Rectal smooth muscle tissue (tissue), 1 donor: ENCODE measurements around the gene ENDOG.
"Not testable (repeated sequence)": the region's sequence is repeated elsewhere in the genome, so short reads cannot be mapped to it uniquely, and the experiment has no call there.

Experiments
- H3K27ac ChIP-seq: one replicate; pipeline ENCODE4 v1.7.0; 2013; ENCODE audit warnings: low read depth, low read length, inconsistent platforms
- H3K27me3 ChIP-seq: one replicate; pipeline ENCODE4 v1.7.0; 2013; ENCODE audit warnings: low read length; ENCODE audit not compliant: control insufficient read depth, insufficient read depth
- H3K36me3 ChIP-seq: one replicate; pipeline ENCODE4 v1.7.0; 2013; ENCODE audit warnings: low read length; ENCODE audit not compliant: control insufficient read depth, insufficient read depth
- H3K4me1 ChIP-seq: one replicate; pipeline ENCODE4 v1.7.0; 2013; ENCODE audit warnings: low read length; ENCODE audit not compliant: control insufficient read depth, insufficient read depth
- H3K4me3 ChIP-seq: one replicate; pipeline ENCODE4 v1.7.0; 2013; ENCODE audit warnings: low read length
- H3K9ac ChIP-seq: one replicate; pipeline ENCODE4 v1.7.0; 2013; ENCODE audit warnings: low read length

Gene ENDOG

DNA sequence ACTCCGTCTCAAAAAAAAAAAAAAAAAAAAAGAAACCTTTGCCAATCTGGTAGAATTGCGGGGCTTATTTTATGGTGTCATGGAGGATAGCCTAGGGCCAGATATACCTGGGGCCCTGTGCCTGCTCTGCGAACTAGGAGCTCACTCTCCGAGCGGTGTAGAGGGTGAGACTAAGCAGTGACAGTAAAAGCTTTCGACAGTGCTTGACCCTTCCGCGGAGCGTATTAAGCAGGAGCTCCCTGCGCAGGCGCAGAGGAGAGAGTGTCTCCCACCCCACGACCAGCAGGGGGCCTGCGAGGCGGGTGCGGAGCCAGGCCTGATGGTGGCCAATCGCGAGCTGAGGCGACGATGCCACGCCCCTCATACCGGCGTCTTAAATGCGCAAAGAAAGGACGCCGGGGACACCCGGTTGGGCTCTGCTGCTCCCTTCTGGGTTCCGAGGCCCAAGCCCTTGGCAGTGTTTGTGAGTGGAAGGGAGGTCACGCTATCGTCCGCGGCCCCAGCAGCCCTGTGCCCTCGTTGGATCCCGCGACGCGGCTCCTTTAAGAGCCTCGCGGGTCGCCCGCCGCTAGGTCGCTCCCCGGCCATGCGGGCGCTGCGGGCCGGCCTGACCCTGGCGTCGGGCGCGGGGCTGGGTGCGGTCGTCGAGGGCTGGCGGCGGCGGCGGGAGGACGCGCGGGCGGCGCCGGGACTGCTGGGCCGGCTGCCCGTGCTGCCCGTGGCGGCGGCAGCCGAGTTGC, at the start of gene ENDOG:
Gene ENDOG (plus strand): TSS at position 402 of the 740 bp plus-strand sequence. CDS start 185 bp downstream, at position 587.
- peak within 1 kb of the TSS; percentile 84 for H3K4me3 ChIP-seq
- H3K4me1 ChIP-seq, result peaks cover 8% of the 10 kb centered on the region
- peaks cover 9% of the 10 kb centered on the region for H3K36me3 ChIP-seq
- H3K27ac ChIP-seq, result peak within 1 kb of the TSS; percentile 86
- H3K27me3 ChIP-seq, result no peaks in the 10 kb centered on the region
- H3K9ac ChIP-seq, result peak within 1 kb of the TSS; percentile 56

- Histone ChIP-seq H3K27ac (no peak overlapping the region), H3K4me1 (peaks cover 4% of the 10 kb centered on the region), H3K36me3 (peaks cover 11% of the 10 kb centered on the region), H3K4me3 (no peak overlapping the region), H3K27me3 (no peaks in the 10 kb centered on the region), H3K9ac (no peak overlapping the region)
These were observed 49.7 kb upstream of the ENDOG start for GRCh38 chr9:128768606-128769005.

DNA sequence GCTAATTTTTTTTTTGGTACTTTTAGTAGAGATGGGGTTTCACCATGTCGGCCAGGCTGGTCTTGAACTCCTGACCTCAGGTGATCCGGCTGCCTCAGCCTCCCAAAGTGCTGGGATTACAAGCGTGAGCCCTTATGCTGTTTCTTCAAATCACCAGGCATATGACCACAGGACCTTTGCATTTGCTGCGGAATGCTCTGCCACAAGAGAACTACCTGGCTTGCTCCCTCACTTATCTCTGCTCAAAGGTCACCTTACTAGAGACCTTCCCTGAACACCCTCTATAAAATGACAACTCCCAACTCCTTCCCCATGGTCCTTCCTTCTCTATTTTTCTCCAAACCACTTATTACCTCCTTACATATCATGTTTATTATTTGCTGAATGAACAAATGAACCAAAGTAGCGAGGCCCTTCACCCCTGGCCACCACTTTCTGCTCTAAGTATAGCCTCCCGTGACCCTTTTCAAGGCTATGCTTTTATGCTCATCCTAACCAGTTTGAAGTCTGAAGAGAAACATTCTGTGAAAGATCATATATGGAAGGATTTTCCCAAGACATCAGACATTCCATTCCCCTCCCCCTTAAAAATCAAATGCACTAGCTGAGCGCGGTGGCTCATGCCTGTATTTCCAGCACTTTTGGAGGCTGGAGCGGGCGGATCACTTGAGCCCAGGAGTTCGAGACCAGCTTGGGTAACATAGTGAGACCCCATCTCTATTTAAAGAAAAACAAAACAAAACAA, 47.8 kb upstream of the ENDOG start:
- peak overlapping the region; percentile 91 for H3K4me3 ChIP-seq
- no peak overlapping the region for H3K27ac ChIP-seq
- no peaks in the 10 kb centered on the region for H3K27me3 ChIP-seq
- H3K9ac ChIP-seq, result peak overlapping the region; percentile 59
- H3K4me1 ChIP-seq, result peaks cover 4% of the 10 kb centered on the region
- H3K36me3 ChIP-seq, result peaks cover 6% of the 10 kb centered on the region

GRCh38 chr9:128771094-128771721, 47.1 kb upstream of the ENDOG start:
- Histone ChIP-seq H3K36me3 (peaks cover 6% of the 10 kb centered on the region), H3K9ac (peak overlapping the region; percentile 59), H3K4me1 (peaks cover 4% of the 10 kb centered on the region), H3K27me3 (no peaks in the 10 kb centered on the region), H3K27ac (peak overlapping the region; percentile 97), H3K4me3 (peak overlapping the region; percentile 91)

DNA sequence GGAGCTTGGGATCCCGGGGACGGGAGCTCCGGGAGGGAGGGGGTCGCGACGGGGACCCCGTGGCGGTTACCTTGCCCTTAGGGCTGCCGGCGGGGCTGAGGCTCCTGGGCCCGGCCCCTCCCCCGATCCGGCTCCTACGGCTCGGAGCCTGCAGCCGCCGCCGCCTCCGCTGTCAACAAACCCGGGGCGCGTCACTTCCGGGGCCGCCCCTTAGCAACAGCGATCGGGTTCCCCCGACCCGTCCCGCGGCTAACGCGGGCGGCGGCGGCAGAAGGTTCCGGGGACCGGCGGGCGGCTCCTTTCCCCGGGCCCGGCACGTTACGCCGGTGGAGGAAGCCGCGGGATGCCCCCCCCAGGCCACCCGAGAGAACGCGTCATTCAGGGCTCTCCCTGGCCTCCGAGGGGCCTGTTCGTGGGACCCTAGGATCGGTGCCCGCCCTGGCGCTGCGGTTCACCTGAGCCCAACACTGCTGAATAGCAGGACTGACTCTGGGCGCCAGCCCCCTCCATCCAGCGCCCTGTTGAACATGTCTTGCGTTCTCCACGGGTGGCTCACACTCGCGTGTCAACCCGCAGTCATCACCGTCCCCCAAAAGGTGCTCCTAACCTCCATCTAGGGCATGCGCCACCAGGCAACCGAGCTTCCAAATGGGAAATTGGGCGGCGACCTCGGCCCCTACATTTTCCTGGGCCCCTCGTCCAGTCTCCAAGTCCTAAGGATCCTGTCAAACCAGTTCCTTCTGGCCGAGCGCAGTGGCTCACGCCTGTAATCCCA, 46.4 kb upstream of the ENDOG start, which contains the start of gene ZER1:
Gene ZER1 (minus strand): TSS at position 183 of the 775 bp plus-strand sequence. CDS start 16,362 bp downstream, outside the sequence.
- Histone ChIP-seq H3K36me3 (peaks cover 6% of the 10 kb centered on the region), H3K27me3 (no peaks in the 10 kb centered on the region), H3K27ac (peak within 1 kb of the TSS; percentile 97), H3K4me1 (peaks cover 4% of the 10 kb centered on the region), H3K9ac (peak within 1 kb of the TSS; percentile 90), H3K4me3 (peak within 1 kb of the TSS; percentile 91)

DNA sequence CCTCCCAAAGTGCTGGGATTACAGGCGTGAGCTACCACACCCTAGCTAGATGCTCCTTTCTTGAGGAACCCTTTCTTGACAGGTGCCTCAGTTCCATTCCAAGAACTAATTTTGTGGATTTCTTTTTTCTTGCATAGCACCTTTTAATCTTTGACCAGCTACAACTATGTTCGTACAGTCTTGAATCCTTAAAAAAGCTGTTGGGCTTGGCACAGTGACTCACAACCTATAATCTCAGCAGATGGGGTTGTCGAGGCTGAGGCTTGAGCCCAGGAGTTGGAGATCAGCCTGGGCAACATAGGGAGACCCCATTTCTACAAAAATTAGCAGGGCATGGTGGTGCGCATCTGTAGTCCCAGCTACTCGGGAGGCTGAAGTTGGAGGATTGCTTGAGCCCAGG, 45.3 kb upstream of the ENDOG start:
- no peak overlapping the region for H3K27ac ChIP-seq
- H3K4me1 ChIP-seq, result peaks cover 4% of the 10 kb centered on the region
- H3K4me3 ChIP-seq, result no peak overlapping the region
- no peaks in the 10 kb centered on the region for H3K27me3 ChIP-seq
- no peak overlapping the region for H3K9ac ChIP-seq
- no peaks in the 10 kb centered on the region for H3K36me3 ChIP-seq

GRCh38 chr9:128774804-128775203, 43.5 kb upstream of the ENDOG start:
- Histone ChIP-seq H3K4me1 (peaks cover 4% of the 10 kb centered on the region), H3K27me3 (no peaks in the 10 kb centered on the region), H3K27ac (no peak overlapping the region), H3K9ac (no peak overlapping the region), H3K36me3 (no peaks in the 10 kb centered on the region), H3K4me3 (no peak overlapping the region)

DNA sequence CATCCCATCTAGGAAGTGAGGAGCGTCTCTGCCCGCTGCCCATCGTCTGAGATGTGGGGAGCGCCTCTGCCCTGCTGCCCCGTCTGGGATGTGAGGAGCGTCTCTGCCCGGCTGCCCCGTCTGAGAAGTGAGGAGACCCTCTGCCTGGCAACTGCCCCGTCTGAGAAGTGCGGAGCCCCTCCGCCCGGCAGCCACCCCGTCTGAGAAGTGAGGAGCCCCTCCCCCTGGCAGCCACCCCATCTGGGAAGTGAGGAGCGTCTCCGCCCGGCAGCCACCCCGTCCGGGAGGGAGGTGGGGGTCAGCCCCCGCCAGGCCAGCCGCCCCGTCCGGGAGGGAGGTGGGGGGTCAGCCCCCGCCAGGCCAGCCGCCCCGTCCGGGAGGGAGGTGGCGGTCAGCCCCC, 38.2 kb upstream of the ENDOG start:
- not testable (repeated sequence) for H3K36me3 ChIP-seq, H3K27ac ChIP-seq, H3K4me3 ChIP-seq, H3K27me3 ChIP-seq, H3K9ac ChIP-seq, H3K4me1 ChIP-seq

DNA sequence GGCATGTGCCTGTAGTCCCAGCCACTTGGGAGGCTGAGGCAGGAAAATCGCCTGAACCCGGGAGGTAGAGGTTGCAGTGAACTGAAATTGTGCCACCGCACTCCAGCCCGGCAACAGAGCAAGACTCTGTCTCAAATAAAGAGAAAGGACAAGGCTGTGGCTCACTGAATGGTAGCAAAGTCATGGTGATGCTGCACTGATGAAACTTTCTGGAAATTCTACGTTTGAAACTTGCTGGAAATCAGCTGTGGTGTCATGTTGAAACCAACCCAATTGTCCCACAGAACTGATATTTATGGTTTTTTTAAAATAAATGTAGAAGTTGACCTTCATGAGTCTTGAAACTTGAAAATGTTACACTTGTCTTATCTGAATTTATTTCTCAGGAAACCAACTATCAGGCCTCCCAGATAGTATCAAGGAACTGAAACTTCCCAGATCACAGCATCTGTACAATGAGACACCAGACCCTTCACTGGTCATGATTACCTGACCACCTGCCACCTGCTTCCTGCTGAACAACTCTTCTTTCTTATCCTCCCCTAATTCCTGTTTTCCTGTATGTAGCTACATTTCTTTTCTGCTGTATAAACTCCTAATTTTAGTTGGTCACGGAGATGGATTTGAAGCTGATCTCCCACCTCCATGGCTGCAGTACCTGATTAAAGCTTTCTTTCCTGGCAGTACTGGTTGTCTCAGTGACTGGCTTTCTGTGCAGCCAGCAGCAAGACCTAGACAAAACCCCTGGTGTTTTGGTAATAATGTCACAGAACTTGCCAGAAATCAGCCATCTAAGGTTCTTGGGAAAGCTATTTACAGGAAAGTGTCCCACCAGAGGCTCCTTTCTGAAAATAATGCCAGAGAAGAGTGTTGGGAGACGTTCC, 36.9 kb upstream of the ENDOG start:
- Histone ChIP-seq H3K4me3 (no peak overlapping the region), H3K27me3 (no peaks in the 10 kb centered on the region), H3K9ac (no peak overlapping the region), H3K27ac (no peak overlapping the region), H3K36me3 (no peaks in the 10 kb centered on the region), H3K4me1 (no peaks in the 10 kb centered on the region)

GRCh38 chr9:128782669-128783068, 35.6 kb upstream of the ENDOG start:
- Histone ChIP-seq H3K27ac (no peak overlapping the region), H3K27me3 (no peaks in the 10 kb centered on the region), H3K4me3 (no peak overlapping the region), H3K4me1 (no peaks in the 10 kb centered on the region), H3K36me3 (no peaks in the 10 kb centered on the region), H3K9ac (no peak overlapping the region)

GRCh38 chr9:128785427-128785826, 32.9 kb upstream of the ENDOG start:
- Histone ChIP-seq H3K4me1 (peaks cover 5% of the 10 kb centered on the region), H3K9ac (no peak overlapping the region), H3K27ac (no peak overlapping the region), H3K36me3 (peaks cover 2% of the 10 kb centered on the region), H3K27me3 (no peaks in the 10 kb centered on the region), H3K4me3 (no peak overlapping the region)
